Breast epithelium (tissue), 4 donors: ENCODE results near the gene VSX1. TPM values are rescaled to one million over a fixed set of nuclear protein-coding genes. Genes with fewer than 3 reads are reported as not detected.
A peak's percentile ranks its signal among the peaks of the same experiment; 100 is the strongest.

ENCODE experiments used
- DNase-seq, 2 donors: peaks; one replicate each; pipeline ENCODE4 v3.0.0-alpha.2; 2019; ENCODE audit warnings: low spot score in 2 of 2
- H3K27ac ChIP-seq, 2 donors: fragments of 200-600 bp; sonication (generic) in 1 of 2; one replicate each; pipeline ENCODE4 v1.5.1; 2016 to 2019; ENCODE audit warnings: mild to moderate bottlenecking in 1 of 2
- H3K27me3 ChIP-seq, 2 donors: fragments of 200-600 bp; sonication (generic) in 1 of 2; one replicate each; pipeline versions ENCODE4 v1.5.1 to v1.6.0; 2017 to 2019; ENCODE audit warnings: control low read depth in 1 of 2, mild to moderate bottlenecking in 1 of 2
- H3K36me3 ChIP-seq: fragments of 200-600 bp; one replicate; pipeline ENCODE4 v1.5.1; 2019
- H3K4me1 ChIP-seq, 2 donors: fragments of 200-600 bp; sonication (generic); one replicate each; pipeline ENCODE4 v1.5.1; 2016 to 2019; ENCODE audit warnings: control low read depth in 1 of 2
- H3K4me3 ChIP-seq, 3 donors: fragments of 200-600 bp; sonication (generic); 1 replicate in 2 of 3; 2 replicates in 1 of 3; pipeline ENCODE4 v1.5.1; 2016 to 2019; ENCODE audit warnings: mild to moderate bottlenecking in 3 of 3, moderate library complexity in 2 of 3
- H3K9me3 ChIP-seq, 2 donors: fragments of 200-600 bp; sonication (generic) in 1 of 2; one replicate each; pipeline ENCODE4 v1.5.1; 2016 to 2019; ENCODE audit warnings: control low read depth in 1 of 2
- CTCF ChIP-seq, 3 donors: fragments of 450-650 bp; IDR thresholded peaks; one replicate each; pipeline ENCODE4 v1.5.1; 2016 to 2017; ENCODE audit warnings: antibody characterized with exemption in 3 of 3, mild to moderate bottlenecking in 3 of 3, moderate library complexity in 3 of 3
- POLR2A ChIP-seq: fragments of 450-650 bp; IDR thresholded peaks from one replicate; pipeline ENCODE4 v1.6.1; 2016; ENCODE audit warnings: antibody characterized with exemption, mild to moderate bottlenecking, moderate library complexity
- POLR2AphosphoS5 ChIP-seq, 3 donors: sonication (generic); formaldehyde crosslinking; IDR thresholded peaks; one replicate each; pipeline ENCODE4 v1.6.1; 2017; ENCODE audit warnings: antibody characterized with exemption in 3 of 3
- intact Hi-C: fragments of 100-400 bp; cut with DNase I; formaldehyde crosslinking; loops from one replicate; pipeline ENCODE4 v1.15.1; 2023; ENCODE audit warnings: low total_unique reads
- total RNA-seq, 3 donors: library from RNA; depleted of rRNA; stranded (reverse); fragments of >200 nt; gene quantifications; one replicate each; pipeline ENCODE4 v1.1.0, GENCODE V29; 2016

VSX1 gene
- total RNA-seq, 3 donors from 2014 or later: 0.44 TPM; not detected in 2

GRCh38 chr20:25051386-25052155 lies 30.4 kb downstream of the VSX1 start:
- H3K4me1 ChIP-seq: peaks cover 14 to 17% of the 10 kb centered on the region in 2 donors
- intact Hi-C loops: no loop called here
- DNase-seq: peak in 1 of 2 donors; percentile 36

GRCh38 chr20:25050501-25051350 lies 31.2 kb downstream of the VSX1 start:
- Histone ChIP-seq H3K4me3 (no peak overlapping the region), H3K27me3 (no peaks in the 10 kb centered on the region), H3K9me3 (no peaks in the 10 kb centered on the region), H3K4me1 (peaks cover 14 to 17% of the 10 kb centered on the region in 2 donors), H3K27ac (peak overlapping the region in 1 of 2 donors; percentile 21), H3K36me3 (no peaks in the 10 kb centered on the region)
- intact Hi-C loops: no loop called here
- TF ChIP-seq POLR2AphosphoS5 (IDR thresholded peaks at IDR 0.05): no peak
- no peak for TF ChIP-seq POLR2A
- TF ChIP-seq CTCF (IDR thresholded peaks at IDR 0.05): no peak
- peak in 1 of 2 donors; percentile 33 for DNase-seq

More at GRCh38 chr20:25051386-25052155, 30.4 kb downstream of the VSX1 start:
- no peaks in the 10 kb centered on the region for H3K27me3 ChIP-seq
- peak overlapping the region; percentile 78 to 84 for H3K27ac ChIP-seq
- H3K4me3 ChIP-seq: no peak overlapping the region
- H3K9me3 ChIP-seq: no peaks in the 10 kb centered on the region
- no peaks in the 10 kb centered on the region for H3K36me3 ChIP-seq
- TF ChIP-seq POLR2AphosphoS5 (IDR thresholded peaks at IDR 0.05) (no peak), CTCF (IDR thresholded peaks at IDR 0.05) (no peak)

GRCh38 chr20:25050082-25050481 lies 31.9 kb downstream of the VSX1 start:
- Histone ChIP-seq H3K36me3 (no peaks in the 10 kb centered on the region), H3K27me3 (no peaks in the 10 kb centered on the region), H3K4me3 (no peak overlapping the region), H3K4me1 (peaks cover 14 to 17% of the 10 kb centered on the region in 2 donors), H3K27ac (no peak overlapping the region), H3K9me3 (no peaks in the 10 kb centered on the region)
- intact Hi-C loops: no loop called here
- no peak for DNase-seq
- TF ChIP-seq POLR2AphosphoS5 (IDR thresholded peaks at IDR 0.05): no peak
- TF ChIP-seq CTCF (IDR thresholded peaks at IDR 0.05): no peak

- Histone ChIP-seq H3K4me3 (no peak overlapping the region), H3K4me1 (peaks cover 13 to 17% of the 10 kb centered on the region in 2 donors), H3K27ac (no peak overlapping the region), H3K36me3 (no peaks in the 10 kb centered on the region), H3K27me3 (no peaks in the 10 kb centered on the region), H3K9me3 (no peaks in the 10 kb centered on the region)
- TF ChIP-seq CTCF (IDR thresholded peaks at IDR 0.05) (no peak), POLR2A (no peak), POLR2AphosphoS5 (IDR thresholded peaks at IDR 0.05) (no peak)
- no peak for DNase-seq
- intact Hi-C loops: no loop called here
Observed at GRCh38 chr20:25049261-25050060, 32.5 kb downstream of the VSX1 start.
